Mucosa of descending colon (tissue), 3 donors: ENCODE data around the gene CDC34. TPM values are rescaled to one million over a fixed set of nuclear protein-coding genes. Genes with fewer than 3 reads are reported as not detected.

Experiments
- ATAC-seq: fragments of 200-7000 bp; cut with Tn5 transposase; one replicate; pipeline ENCODE4 v1.9.1; 2020; ENCODE audit warnings: mild to moderate bottlenecking, moderate library complexity
- DNase-seq, 3 donors: peaks; one replicate each; pipeline ENCODE4 v3.0.0-alpha.2; 2020
- H3K36me3 ChIP-seq: fragments of 200-600 bp; one replicate; pipeline ENCODE4 v1.8.0; 2021; ENCODE audit warnings: low read depth, mild to moderate bottlenecking
- H3K4me1 ChIP-seq: fragments of 200-600 bp; one replicate; pipeline ENCODE4 v1.8.0; 2021; ENCODE audit warnings: low read depth, mild to moderate bottlenecking
- H3K4me3 ChIP-seq: fragments of 200-600 bp; one replicate; pipeline ENCODE4 v1.8.0; 2021; ENCODE audit warnings: mild to moderate bottlenecking
- H3K9me3 ChIP-seq: fragments of 200-600 bp; one replicate; pipeline ENCODE4 v1.8.0; 2021; ENCODE audit warnings: mild to moderate bottlenecking
- intact Hi-C, 2 donors: fragments of 100-400 bp; cut with DNase I in 1 of 2; cut with micrococcal nuclease in 1 of 2; formaldehyde crosslinking; loops; one replicate each; pipeline versions ENCODE4 v1.11.0 to v1.11.1; 2022; cut with DNase I, micrococcal nuclease
- total RNA-seq, 3 donors: library from RNA; stranded (reverse); fragmentation: NEBNext Ultra II Directional in 2 of 3; extraction: Animal tissue kit (Norgen Biotek cat#: 25700) in 2 of 3; gene quantifications; one replicate each; pipeline versions ENCODE4 v1.2.1 to v1.2.4, GENCODE V29; 2021 to 2023
- TF ChIP-seq, protein P1 (sequence below): fragments of 200-600 bp; IDR thresholded peaks from one replicate; pipeline ENCODE4 v1.8.0; 2022; ENCODE audit warnings: antibody characterized with exemption, mild to moderate bottlenecking
- donor health status: DM: no; HTN: no; CAD: no; lungs with moderate emphysema.
- donor health status: DM: no; HTN: no; CAD: no.
- donor health status: DM: no; HTN: yes; CAD: no.

CDC34 gene
- total RNA-seq, 3 donors from 2014 or later = 64.6 to 78.0 (median 71.2) TPM

DNA sequence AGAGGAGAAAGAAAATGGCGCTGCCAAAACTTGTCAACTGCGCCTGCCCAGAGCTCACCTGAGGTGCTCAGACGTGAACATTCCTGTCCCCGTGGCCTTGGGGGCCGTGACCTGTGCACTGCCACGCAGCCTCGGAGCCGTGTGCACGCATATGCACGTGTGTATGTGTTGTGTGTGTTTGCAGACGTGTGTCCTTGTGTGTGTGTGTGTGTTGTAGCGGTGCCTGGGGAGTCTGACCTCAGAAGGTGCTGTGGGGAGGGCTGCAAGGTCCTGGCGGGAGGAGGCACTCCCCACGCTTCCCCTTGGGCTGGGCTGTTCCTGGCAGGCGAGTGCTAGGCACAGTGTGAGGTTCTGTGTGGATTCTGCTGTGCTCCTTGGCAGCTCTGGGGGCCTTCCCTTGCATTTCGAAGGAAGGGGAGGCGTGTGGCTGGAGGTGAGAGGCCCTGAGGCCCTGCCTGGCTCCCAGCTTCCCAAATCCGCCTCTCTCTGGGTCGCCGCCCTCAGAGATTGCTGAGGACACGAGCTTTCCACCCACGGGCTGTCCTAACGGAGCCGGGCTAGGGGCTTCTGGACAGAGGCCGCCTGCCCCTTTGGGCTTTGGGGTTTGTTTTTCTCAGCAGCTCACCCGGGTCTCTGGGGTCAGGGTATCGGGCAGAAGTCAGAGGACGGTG, 45.3 kb downstream of the CDC34 start:
- DNase-seq (peak in 1 of 3 donors; percentile 23), ATAC-seq (no peak)
- Histone ChIP-seq H3K36me3 (peaks cover 11% of the 10 kb centered on the region), H3K4me3 (no peak overlapping the region), H3K4me1 (peaks cover 26% of the 10 kb centered on the region), H3K9me3 (no peaks in the 10 kb centered on the region)
- TF ChIP-seq, protein P1, sequence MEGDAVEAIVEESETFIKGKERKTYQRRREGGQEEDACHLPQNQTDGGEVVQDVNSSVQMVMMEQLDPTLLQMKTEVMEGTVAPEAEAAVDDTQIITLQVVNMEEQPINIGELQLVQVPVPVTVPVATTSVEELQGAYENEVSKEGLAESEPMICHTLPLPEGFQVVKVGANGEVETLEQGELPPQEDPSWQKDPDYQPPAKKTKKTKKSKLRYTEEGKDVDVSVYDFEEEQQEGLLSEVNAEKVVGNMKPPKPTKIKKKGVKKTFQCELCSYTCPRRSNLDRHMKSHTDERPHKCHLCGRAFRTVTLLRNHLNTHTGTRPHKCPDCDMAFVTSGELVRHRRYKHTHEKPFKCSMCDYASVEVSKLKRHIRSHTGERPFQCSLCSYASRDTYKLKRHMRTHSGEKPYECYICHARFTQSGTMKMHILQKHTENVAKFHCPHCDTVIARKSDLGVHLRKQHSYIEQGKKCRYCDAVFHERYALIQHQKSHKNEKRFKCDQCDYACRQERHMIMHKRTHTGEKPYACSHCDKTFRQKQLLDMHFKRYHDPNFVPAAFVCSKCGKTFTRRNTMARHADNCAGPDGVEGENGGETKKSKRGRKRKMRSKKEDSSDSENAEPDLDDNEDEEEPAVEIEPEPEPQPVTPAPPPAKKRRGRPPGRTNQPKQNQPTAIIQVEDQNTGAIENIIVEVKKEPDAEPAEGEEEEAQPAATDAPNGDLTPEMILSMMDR = no peak
- intact Hi-C loops = no loop called here

DNA sequence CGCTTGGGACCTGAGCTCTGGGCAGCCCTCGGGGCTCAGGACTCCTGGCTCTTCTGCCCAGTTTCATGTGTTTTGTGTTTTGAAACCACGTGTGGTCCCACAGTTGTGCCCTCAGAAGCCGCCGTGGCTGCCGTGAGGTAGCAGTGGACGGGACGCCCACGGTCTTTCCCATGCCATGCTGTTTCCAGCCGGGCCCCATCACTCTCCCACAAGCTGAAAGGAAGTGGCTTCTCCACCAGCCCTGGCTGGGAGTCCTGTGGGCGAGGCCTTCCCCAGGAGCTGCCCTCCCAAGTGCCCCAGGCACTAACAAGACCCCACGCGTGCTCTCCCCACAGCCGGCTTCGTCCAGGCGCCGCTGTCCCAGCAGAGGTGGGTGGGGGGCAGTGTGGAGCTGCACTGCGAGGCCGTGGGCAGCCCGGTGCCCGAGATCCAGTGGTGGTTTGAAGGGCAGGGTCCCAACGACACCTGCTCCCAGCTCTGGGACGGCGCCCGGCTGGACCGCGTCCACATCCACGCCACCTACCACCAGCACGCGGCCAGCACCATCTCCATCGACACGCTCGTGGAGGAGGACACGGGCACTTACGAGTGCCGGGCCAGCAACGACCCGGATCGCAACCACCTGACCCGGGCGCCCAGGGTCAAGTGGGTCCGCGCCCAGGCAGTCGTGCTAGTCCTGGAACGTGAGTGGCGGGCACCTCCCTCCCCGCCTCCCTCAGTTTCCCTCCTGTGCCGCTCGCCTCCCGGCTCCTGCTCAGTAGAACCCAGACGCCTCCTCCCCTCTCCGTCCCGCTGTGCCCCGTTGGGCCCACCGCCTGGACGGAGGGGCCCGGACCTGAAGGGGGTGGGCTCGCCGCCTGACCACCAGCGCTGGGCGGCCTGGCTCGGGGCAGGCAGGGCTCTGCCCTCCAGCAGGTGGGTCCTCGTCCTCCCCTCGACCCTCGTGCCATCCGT, 46.2 kb downstream of the CDC34 start:
- DNase-seq (peak in 1 of 3 donors; percentile 21), ATAC-seq (no peak)
- no peak overlapping the region for H3K4me3 ChIP-seq
- no peaks in the 10 kb centered on the region for H3K9me3 ChIP-seq
- H3K36me3 ChIP-seq = peaks cover 12% of the 10 kb centered on the region
- intact Hi-C loops = no loop called here
- TF ChIP-seq, protein P1 = no peak
- peaks cover 26% of the 10 kb centered on the region for H3K4me1 ChIP-seq

DNA sequence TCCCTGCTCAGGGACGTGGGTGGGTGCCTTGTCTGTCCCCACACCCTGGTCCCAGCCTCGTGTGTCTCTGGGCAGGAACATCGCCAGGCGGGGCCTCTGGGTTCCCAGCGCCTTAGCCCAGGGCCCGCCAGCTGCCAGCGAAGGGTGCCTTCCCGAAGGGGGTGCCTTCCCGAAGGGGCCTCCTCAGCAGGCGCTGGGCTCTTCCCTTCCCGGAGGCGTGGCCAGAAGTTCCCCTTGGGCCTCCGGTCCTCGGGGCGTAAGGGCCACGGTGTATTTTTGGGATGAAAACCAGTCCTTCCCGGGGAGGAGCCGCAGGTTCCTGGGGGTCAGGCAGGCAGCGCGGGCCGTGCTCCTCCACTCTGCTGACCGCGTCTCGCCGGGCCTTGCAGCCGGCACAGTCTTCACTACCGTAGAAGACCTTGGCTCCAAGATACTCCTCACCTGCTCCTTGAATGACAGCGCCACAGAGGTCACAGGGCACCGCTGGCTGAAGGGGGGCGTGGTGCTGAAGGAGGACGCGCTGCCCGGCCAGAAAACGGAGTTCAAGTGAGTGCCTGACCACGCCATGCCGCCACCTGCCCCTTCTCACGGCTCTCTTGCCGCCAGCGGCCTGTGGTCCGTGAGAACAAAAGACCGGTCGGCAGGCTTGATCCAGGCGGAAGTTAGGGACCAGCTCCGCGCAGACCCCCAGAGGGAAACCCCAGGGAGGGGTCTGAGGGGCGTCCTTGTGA, 47.7 kb downstream of the CDC34 start:
- TF ChIP-seq, protein P1 = no peak
- H3K4me3 ChIP-seq = no peak overlapping the region
- H3K4me1 ChIP-seq = peaks cover 22% of the 10 kb centered on the region
- peak in 1 of 3 donors; percentile 24 for DNase-seq
- H3K9me3 ChIP-seq = no peaks in the 10 kb centered on the region
- ATAC-seq = no peak
- intact Hi-C loops = no loop called here
- peaks cover 12% of the 10 kb centered on the region for H3K36me3 ChIP-seq

DNA sequence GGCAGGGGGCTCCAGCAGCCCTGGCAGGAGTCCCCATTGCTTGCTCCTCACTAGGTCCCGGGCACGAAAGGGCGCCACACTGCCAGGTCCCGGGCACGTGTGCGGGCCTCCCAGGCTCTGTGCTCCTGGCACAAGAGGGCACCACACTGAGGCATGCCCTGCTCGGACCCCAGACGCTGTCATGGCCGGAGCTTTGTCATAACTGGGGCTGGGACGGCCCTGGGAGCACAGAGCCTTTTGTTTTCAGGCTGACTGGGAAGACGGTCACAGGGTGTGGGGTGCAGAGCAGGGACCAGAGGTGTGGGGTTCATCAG, 48.2 kb downstream of the CDC34 start:
- Histone ChIP-seq H3K4me1 (peaks cover 16% of the 10 kb centered on the region), H3K9me3 (no peaks in the 10 kb centered on the region), H3K36me3 (peaks cover 12% of the 10 kb centered on the region), H3K4me3 (no peak overlapping the region)
- DNase-seq = peak in 1 of 3 donors; percentile 14
- intact Hi-C loops = loop anchor here in 1 of 2 donors (10.0 kb wide), 1 partner anchor 155 kb away; no protein-coding TSS in a partner anchor
- ATAC-seq = no peak
- TF ChIP-seq, protein P1 = no peak

DNA sequence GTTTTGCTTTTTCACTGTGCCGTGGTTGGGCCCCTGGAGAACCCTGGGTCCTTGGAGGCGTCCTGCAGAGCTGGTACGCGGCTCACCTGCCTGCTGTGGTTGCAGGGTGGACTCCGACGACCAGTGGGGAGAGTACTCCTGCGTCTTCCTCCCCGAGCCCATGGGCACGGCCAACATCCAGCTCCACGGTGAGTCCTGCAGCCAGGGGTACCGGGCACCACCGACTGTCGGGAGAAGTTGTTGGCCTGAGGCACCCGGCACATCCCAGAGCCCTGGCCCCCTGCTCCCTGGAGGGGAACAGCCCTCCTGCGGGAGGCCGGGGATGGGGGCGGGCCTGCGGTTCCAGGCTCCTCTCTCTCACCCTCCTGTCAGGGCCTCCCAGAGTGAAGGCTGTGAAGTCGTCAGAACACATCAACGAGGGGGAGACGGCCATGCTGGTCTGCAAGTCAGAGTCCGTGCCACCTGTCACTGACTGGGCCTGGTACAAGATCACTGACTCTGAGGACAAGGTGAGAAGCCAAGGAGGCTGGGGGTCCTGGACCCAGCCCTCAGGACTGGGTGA, 48.8 kb downstream of the CDC34 start:
- no peak overlapping the region for H3K4me3 ChIP-seq
- H3K4me1 ChIP-seq = peaks cover 11% of the 10 kb centered on the region
- peak in 1 of 3 donors; percentile 28 for DNase-seq
- H3K36me3 ChIP-seq = peaks cover 12% of the 10 kb centered on the region
- ATAC-seq = no peak
- intact Hi-C loops = loop anchor here in 1 of 2 donors (10.0 kb wide), 1 partner anchor 154 kb away; no protein-coding TSS in a partner anchor
- no peaks in the 10 kb centered on the region for H3K9me3 ChIP-seq
- TF ChIP-seq, protein P1 = no peak
